ENCODE data around the gene DUS4L. TPM values are rescaled to one million over a fixed set of nuclear protein-coding genes. Genes with fewer than 3 reads are reported as not detected.

DUS4L gene
- total RNA-seq, 2 experiments from 2014 or later, result 17.4 to 17.9 TPM

GRCh38 chr7:107563081-107563774 lies 543 bp upstream of the DUS4L start:
- POLR2A ChIA-PET, result interaction anchor here (0.8 to 1.5 kb wide), 7 partner anchors 9 to 178 kb away, joined by 3 to 9 read pairs (median 3); partner anchors contain the start of gene BCAP29
- H3K4me3 Mint-ChIP-seq, result peak overlapping the region; percentile 84
- DNase-seq, result no peak
- CTCF ChIA-PET, result interaction anchor here (1.3 to 1.8 kb wide), 3 partner anchors 14 to 180 kb away, joined by 3 to 6 read pairs (median 3); no protein-coding TSS in a partner anchor
- intact Hi-C loops (cut with micrococcal nuclease), result no loop called here
- peaks cover 9% of the 10 kb centered on the region for H3K36me3 Mint-ChIP-seq (ENCODE audit: low read depth)
- peaks cover 57% of the 10 kb centered on the region for H3K4me1 Mint-ChIP-seq (ENCODE audit: low read depth)
- peak; percentile 67 for ATAC-seq
- no peaks in the 10 kb centered on the region for H3K27me3 Mint-ChIP-seq
- H3K27ac Mint-ChIP-seq, result peak overlapping the region; percentile 97
- H3K9me3 Mint-ChIP-seq, result no peaks in the 10 kb centered on the region
- TF ChIP-seq CTCF (IDR thresholded peaks at IDR 0.05), result no peak

GRCh38 chr7:107564553-107565298 lies 955 bp downstream of the DUS4L start:
- intact Hi-C loops (cut with micrococcal nuclease), result no loop called here
- no peak for ATAC-seq
- no peak for TF ChIP-seq CTCF (IDR thresholded peaks at IDR 0.05)
- Mint-ChIP-seq H3K4me1 (ENCODE audit: low read depth) (peaks cover 52% of the 10 kb centered on the region), H3K27me3 (no peaks in the 10 kb centered on the region), H3K4me3 (peak overlapping the region; percentile 84), H3K9me3 (no peaks in the 10 kb centered on the region), H3K27ac (peak overlapping the region; percentile 97), H3K36me3 (ENCODE audit: low read depth) (peaks cover 15% of the 10 kb centered on the region)
- DNase-seq, result no peak
- CTCF ChIA-PET, result interaction anchor here (1.0 to 1.8 kb wide), 5 partner anchors 13 to 310 kb away, joined by 3 to 6 read pairs (median 3); partner anchors contain the start of gene BCAP29
- POLR2A ChIA-PET, result interaction anchor here (0.8 to 1.4 kb wide), 5 partner anchors 11 to 178 kb away, joined by 3 to 9 read pairs (median 3); partner anchors contain the start of gene BCAP29

GRCh38 chr7:107570298-107570697 lies 6.5 kb downstream of the DUS4L start:
- peaks cover 12% of the 10 kb centered on the region for H3K4me1 Mint-ChIP-seq (ENCODE audit: low read depth)
- ChIA-PET CTCF (no interaction called here), POLR2A (interaction anchor here (1.1 kb wide), 1 partner anchor 19 kb away, joined by 3 read pairs; no protein-coding TSS in a partner anchor)
- no peaks in the 10 kb centered on the region for H3K27me3 Mint-ChIP-seq
- no peaks in the 10 kb centered on the region for H3K9me3 Mint-ChIP-seq
- no peak overlapping the region for H3K4me3 Mint-ChIP-seq
- DNase-seq (no peak), ATAC-seq (no peak)
- no peak for TF ChIP-seq CTCF (IDR thresholded peaks at IDR 0.05)
- no peak overlapping the region for H3K27ac Mint-ChIP-seq
- intact Hi-C loops (cut with micrococcal nuclease), result no loop called here
- peaks cover 29% of the 10 kb centered on the region for H3K36me3 Mint-ChIP-seq (ENCODE audit: low read depth)

- DNase-seq (no peak), ATAC-seq (no peak)
- TF ChIP-seq CTCF (IDR thresholded peaks at IDR 0.05), result no peak
- no peak overlapping the region for H3K4me3 Mint-ChIP-seq
- no peaks in the 10 kb centered on the region for H3K9me3 Mint-ChIP-seq
- H3K4me1 Mint-ChIP-seq (ENCODE audit: low read depth), result peaks cover 9% of the 10 kb centered on the region
- ChIA-PET CTCF (interaction anchor here (2.1 kb wide), 1 partner anchor 110 kb away, joined by 5 read pairs; no protein-coding TSS in a partner anchor), POLR2A (interaction anchor here (0.6 to 1.6 kb wide), 2 partner anchors 10 to 229 kb away, joined by 3 to 4 read pairs; partner anchors contain the start of genes COG5 and DUS4L)
- H3K27ac Mint-ChIP-seq, result no peak overlapping the region
- intact Hi-C loops (cut with micrococcal nuclease), result no loop called here
- H3K27me3 Mint-ChIP-seq, result no peaks in the 10 kb centered on the region
- peaks cover 26% of the 10 kb centered on the region for H3K36me3 Mint-ChIP-seq (ENCODE audit: low read depth)
Observed at GRCh38 chr7:107573537-107573936, 9.8 kb downstream of the DUS4L start.

Data from activated CD8-positive, alpha-beta T cell treated with anti-CD3 and anti-CD28 coated beads for 36 hours (primary cell).